Measurements from ENCODE around the gene OBP2B. TPM values are rescaled to one million over a fixed set of nuclear protein-coding genes. Genes with fewer than 3 reads are reported as not detected.

OBP2B gene
- total and polyA plus RNA-seq, 9 of the 15 experiments (the other 6 are each of a cell fraction or from before 2014, with no cell fraction given), result not detected

DNA sequence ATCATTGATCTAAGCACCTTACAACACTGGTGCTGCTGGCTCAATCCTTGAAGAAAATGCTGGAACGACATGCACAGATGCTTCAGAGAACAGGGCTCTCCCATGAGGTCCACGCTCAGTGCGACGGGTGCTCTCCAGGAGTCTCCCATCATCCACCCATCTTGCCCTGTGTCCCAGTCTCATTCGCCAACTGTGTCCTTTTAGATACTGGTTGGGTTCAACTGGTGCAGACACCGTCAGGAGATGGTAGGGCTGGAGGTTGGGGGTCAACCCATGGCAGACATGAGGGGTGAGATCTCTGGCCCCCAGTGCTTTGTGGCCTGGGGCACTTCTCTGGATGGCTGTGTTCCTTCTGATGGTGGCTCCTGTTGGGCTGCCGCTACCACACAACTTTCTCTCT is 1.6 kb upstream of the OBP2B start (continued):
- TF ChIP-seq, protein P1, sequence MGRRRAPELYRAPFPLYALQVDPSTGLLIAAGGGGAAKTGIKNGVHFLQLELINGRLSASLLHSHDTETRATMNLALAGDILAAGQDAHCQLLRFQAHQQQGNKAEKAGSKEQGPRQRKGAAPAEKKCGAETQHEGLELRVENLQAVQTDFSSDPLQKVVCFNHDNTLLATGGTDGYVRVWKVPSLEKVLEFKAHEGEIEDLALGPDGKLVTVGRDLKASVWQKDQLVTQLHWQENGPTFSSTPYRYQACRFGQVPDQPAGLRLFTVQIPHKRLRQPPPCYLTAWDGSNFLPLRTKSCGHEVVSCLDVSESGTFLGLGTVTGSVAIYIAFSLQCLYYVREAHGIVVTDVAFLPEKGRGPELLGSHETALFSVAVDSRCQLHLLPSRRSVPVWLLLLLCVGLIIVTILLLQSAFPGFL (CRISPR knock-in tag; IDR thresholded peaks at IDR 0.05), result no peak
- TF ChIP-seq DDX20 (tag; IDR thresholded peaks at IDR 0.05; ENCODE audit: low read depth) (no peak), STAT5B (CRISPR knock-in tag; IDR thresholded peaks at IDR 0.05) (no peak), NCOA2 (IDR thresholded peaks at IDR 0.05; ENCODE audit: partially characterized antibody in 2 of 2) (no peak), KAT7 (CRISPR knock-in tag; IDR thresholded peaks at IDR 0.05; ENCODE audit: borderline replicate concordance) (no peak), RBBP5 (IDR thresholded peaks at IDR 0.05; ENCODE audit: borderline replicate concordance, insufficient read depth, low read length, poor library complexity, severe bottlenecking) (no peak), IRF1 (CRISPR knock-in tag; IDR thresholded peaks at IDR 0.05; ENCODE audit: borderline replicate concordance) (no peak), CAMTA2 (CRISPR knock-in tag; conservative IDR thresholded peaks at IDR 0.05) (no peak), NR2F6 (CRISPR knock-in tag; IDR thresholded peaks at IDR 0.05) (no peak), SREBF1 (IDR thresholded peaks at IDR 0.05; ENCODE audit: borderline replicate concordance, low read depth, low read length) (no peak)
- TF ChIP-seq, protein P2, sequence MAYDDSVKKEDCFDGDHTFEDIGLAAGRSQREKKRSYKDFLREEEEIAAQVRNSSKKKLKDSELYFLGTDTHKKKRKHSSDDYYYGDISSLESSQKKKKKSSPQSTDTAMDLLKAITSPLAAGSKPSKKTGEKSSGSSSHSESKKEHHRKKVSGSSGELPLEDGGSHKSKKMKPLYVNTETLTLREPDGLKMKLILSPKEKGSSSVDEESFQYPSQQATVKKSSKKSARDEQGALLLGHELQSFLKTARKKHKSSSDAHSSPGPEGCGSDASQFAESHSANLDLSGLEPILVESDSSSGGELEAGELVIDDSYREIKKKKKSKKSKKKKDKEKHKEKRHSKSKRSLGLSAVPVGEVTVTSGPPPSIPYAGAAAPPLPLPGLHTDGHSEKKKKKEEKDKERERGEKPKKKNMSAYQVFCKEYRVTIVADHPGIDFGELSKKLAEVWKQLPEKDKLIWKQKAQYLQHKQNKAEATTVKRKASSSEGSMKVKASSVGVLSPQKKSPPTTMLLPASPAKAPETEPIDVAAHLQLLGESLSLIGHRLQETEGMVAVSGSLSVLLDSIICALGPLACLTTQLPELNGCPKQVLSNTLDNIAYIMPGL (CRISPR knock-in tag; IDR thresholded peaks at IDR 0.05), result no peak

Measured in K562 (cell line).